HepG2 (cell line): ENCODE data around the gene NEDD4. TPM values are rescaled to one million over a fixed set of nuclear protein-coding genes. Genes with fewer than 3 reads are reported as not detected.

Source experiments
- CENPT ChIP-seq: sonication (generic); formaldehyde crosslinking; IDR thresholded peaks from 2 replicates; pipeline ENCODE4 v1.8.0; 2022; ENCODE audit warnings: low read depth, mild to moderate bottlenecking, moderate library complexity, missing genetic modification reagents
- GABPA ChIP-seq, 2 experiments: IDR thresholded peaks; 2 replicates each; pipeline ENCODE4 v1.6.1; 2011 to 2016; ENCODE audit warnings: low read depth in 2 of 2, low read length in 1 of 2, missing biosample characterization in 1 of 2, missing genetic modification characterization in 1 of 2
- IRX3 ChIP-seq: sonication (generic); formaldehyde crosslinking; IDR thresholded peaks from 2 replicates; pipeline ENCODE4 v1.8.1; 2023; ENCODE audit warnings: mild to moderate bottlenecking, low read depth, missing genetic modification reagents, borderline replicate concordance
- RELA ChIP-seq: sonication (generic); formaldehyde crosslinking; IDR thresholded peaks from 2 replicates; pipeline ENCODE4 v1.4.0; 2020; ENCODE audit warnings: missing genetic modification reagents
- SOX13 ChIP-seq, 3 experiments: fragments of 450-650 bp in 1 of 3; sonication (generic) in 1 of 3; formaldehyde crosslinking in 1 of 3; IDR thresholded peaks in 2 of 3; conservative IDR thresholded peaks in 1 of 3; 2 replicates each; pipeline versions ENCODE4 v1.5.0 to v1.6.1; 2016 to 2020; ENCODE audit warnings: antibody characterized with exemption in 1 of 3, mild to moderate bottlenecking in 1 of 3, missing compliant biosample characterization in 1 of 3, missing genetic modification reagents in 1 of 3, moderate library complexity in 1 of 3
- ZNF264 ChIP-seq: sonication (generic); formaldehyde crosslinking; IDR thresholded peaks from 2 replicates; pipeline ENCODE4 v1.4.0; 2020; ENCODE audit warnings: missing genetic modification reagents
- ZNF30 ChIP-seq: sonication (generic); formaldehyde crosslinking; IDR thresholded peaks from 2 replicates; pipeline ENCODE4 v1.5.0; 2020; ENCODE audit warnings: mild to moderate bottlenecking, missing genetic modification reagents
- ZNF446 ChIP-seq: sonication (generic); formaldehyde crosslinking; IDR thresholded peaks from 2 replicates; pipeline ENCODE4 v1.5.0; 2020; ENCODE audit warnings: mild to moderate bottlenecking, missing genetic modification reagents
- ZNF644 ChIP-seq: IDR thresholded peaks from 2 replicates; pipeline ENCODE4 v1.6.1; 2016; ENCODE audit warnings: low read depth
- ZNF660 ChIP-seq: sonication (generic); formaldehyde crosslinking; IDR thresholded peaks from 2 replicates; pipeline ENCODE4 v1.5.1; 2020; ENCODE audit warnings: mild to moderate bottlenecking, low read depth, missing genetic modification reagents, borderline replicate concordance
- ZNF766 ChIP-seq: sonication (generic); formaldehyde crosslinking; IDR thresholded peaks from 2 replicates; pipeline ENCODE4 v1.5.0; 2020; ENCODE audit warnings: missing genetic modification reagents, borderline replicate concordance
- ZNF782 ChIP-seq: sonication (generic); formaldehyde crosslinking; IDR thresholded peaks from 2 replicates; pipeline ENCODE4 v1.4.0; 2020; ENCODE audit warnings: missing genetic modification reagents, mild to moderate bottlenecking, borderline replicate concordance
- polyA plus RNA-seq, 8 experiments: library from polyadenylated mRNA; depleted of rRNA in 3 of 8; stranded (reverse) in 7 of 8; unstranded in 1 of 8; fragments of >200 nt; fragmentation: Illumina TruSeq in 4 of 8; extraction: Trizol in 4 of 8; gene quantifications; 2 replicates each; pipeline versions ENCODE4 v1.2.1 to v1.2.3, GENCODE V29; 2011 to 2016; ENCODE audit warnings: low read depth in 4 of 8, missing spikeins in 1 of 8, mixed read lengths in 1 of 8; ENCODE audit not compliant: insufficient read depth in 1 of 8
- total RNA-seq, 5 experiments: library from RNA; depleted of rRNA; stranded (reverse); fragments of >200 nt; fragmentation: Illumina TruSeq; extraction: Trizol; gene quantifications; 2 replicates each; pipeline ENCODE4 v1.2.3, GENCODE V29; 2016; ENCODE audit warnings: low read depth in 1 of 5
- TF ChIP-seq, protein P1 (sequence below): sonication (generic); formaldehyde crosslinking; IDR thresholded peaks from 2 replicates; pipeline ENCODE4 v1.9.0; 2021; ENCODE audit warnings: missing genetic modification reagents, mild to moderate bottlenecking, borderline replicate concordance
- TF ChIP-seq, protein P2 (sequence below): sonication (generic); formaldehyde crosslinking; IDR thresholded peaks from 2 replicates; pipeline ENCODE4 v1.8.1; 2022; ENCODE audit warnings: mild to moderate bottlenecking, missing genetic modification reagents
- TF ChIP-seq, protein P3 (sequence below): sonication (generic); formaldehyde crosslinking; IDR thresholded peaks from 2 replicates; pipeline ENCODE4 v1.4.0; 2020; ENCODE audit warnings: low read depth, missing genetic modification reagents
- TF ChIP-seq, protein P4 (sequence below): sonication (generic); formaldehyde crosslinking; IDR thresholded peaks from 2 replicates; pipeline ENCODE4 v1.4.0; 2020; ENCODE audit warnings: mild to moderate bottlenecking, low read depth, missing genetic modification reagents
- TF ChIP-seq, protein P5 (sequence below): sonication (generic); formaldehyde crosslinking; conservative IDR thresholded peaks from 2 replicates; pipeline ENCODE4 v1.8.1; 2023; ENCODE audit warnings: missing genetic modification reagents

The NEDD4 gene
- total and polyA plus RNA-seq, 2 of the 13 experiments (the other 11 are each of a cell fraction or from before 2014, with no cell fraction given) = 10.4 to 13.0 TPM

DNA sequence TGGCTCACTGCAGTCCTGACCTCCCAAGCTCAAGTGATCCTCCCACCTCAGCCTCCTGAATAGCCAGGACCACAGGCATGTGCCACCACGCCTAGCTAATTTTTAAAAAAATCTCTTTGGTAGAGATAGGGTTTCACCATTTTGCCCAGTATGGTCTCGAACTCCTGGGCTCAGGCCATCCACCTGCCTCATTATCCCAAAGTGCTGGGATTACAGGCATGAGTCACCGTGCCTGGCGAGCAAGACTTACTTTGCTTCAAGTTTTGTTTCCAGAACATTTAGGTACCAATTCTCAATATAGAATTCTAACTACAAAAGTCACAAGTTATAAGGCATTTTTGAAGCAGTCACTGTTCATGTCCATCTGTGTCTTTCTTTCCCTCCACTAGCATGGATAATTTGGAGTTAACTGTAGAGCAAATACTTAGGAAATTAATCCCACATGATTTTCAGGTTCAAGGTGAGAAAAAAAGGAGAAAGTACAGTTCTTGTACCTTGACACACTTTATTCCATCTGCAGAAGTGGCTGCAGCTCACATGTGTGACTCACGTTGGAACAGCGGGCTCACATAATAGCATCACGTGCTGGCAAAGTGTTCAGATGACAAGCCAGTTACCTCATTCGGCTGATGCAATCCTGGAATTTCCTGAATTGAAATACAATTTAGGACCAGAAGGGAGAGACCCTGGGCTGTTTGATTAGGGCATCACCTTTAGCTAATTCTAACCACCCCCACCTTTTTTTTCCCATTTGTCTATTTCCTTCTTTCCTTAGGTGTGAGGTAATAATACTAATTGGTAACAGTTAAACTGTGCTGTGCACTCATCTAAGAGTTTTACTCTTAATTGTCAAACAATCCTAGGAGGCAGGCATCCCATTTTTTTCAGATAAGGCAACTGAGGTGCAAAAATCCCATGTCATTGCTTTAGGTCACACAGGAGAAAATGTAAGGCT is 46.9 kb upstream of the NEDD4 start (continued):
- TF ChIP-seq, protein P1, sequence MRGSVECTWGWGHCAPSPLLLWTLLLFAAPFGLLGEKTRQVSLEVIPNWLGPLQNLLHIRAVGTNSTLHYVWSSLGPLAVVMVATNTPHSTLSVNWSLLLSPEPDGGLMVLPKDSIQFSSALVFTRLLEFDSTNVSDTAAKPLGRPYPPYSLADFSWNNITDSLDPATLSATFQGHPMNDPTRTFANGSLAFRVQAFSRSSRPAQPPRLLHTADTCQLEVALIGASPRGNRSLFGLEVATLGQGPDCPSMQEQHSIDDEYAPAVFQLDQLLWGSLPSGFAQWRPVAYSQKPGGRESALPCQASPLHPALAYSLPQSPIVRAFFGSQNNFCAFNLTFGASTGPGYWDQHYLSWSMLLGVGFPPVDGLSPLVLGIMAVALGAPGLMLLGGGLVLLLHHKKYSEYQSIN (CRISPR knock-in tag) = no peak
- TF ChIP-seq RELA (CRISPR knock-in tag) (peak; percentile 99), CENPT (no peak), ZNF446 (CRISPR knock-in tag) (no peak), SOX13 (IDR thresholded peaks at IDR 0.05) (peak; percentile 60), SOX13 (CRISPR knock-in tag; conservative IDR thresholded peaks at IDR 0.05 in 1 of 2, IDR thresholded peaks at IDR 0.05 in 1 of 2) (peak in 1 of 2 experiments; percentile 93; a peak in 2 of 4 replicates), ZNF766 (CRISPR knock-in tag) (no peak), ZNF644 (CRISPR knock-in tag) (peak; percentile 71; the same call in 1 of the 2 replicates), GABPA (IDR thresholded peaks at IDR 0.05; ENCODE audit: low read depth, low read length) (no peak), GABPA (CRISPR knock-in tag; IDR thresholded peaks at IDR 0.05; ENCODE audit: low read depth) (0 out of 2 replicates have a peak, but pooled peaks have one; percentile 16), IRX3 (CRISPR knock-in tag) (no peak), ZNF264 (CRISPR knock-in tag) (no peak), ZNF660 (CRISPR knock-in tag) (no peak), ZNF30 (CRISPR knock-in tag) (no peak), ZNF782 (CRISPR knock-in tag) (peak; percentile 75; the same call in 1 of the 2 replicates)
- TF ChIP-seq, protein P2, sequence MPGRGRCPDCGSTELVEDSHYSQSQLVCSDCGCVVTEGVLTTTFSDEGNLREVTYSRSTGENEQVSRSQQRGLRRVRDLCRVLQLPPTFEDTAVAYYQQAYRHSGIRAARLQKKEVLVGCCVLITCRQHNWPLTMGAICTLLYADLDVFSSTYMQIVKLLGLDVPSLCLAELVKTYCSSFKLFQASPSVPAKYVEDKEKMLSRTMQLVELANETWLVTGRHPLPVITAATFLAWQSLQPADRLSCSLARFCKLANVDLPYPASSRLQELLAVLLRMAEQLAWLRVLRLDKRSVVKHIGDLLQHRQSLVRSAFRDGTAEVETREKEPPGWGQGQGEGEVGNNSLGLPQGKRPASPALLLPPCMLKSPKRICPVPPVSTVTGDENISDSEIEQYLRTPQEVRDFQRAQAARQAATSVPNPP (CRISPR knock-in tag) = no peak
- TF ChIP-seq, protein P3, sequence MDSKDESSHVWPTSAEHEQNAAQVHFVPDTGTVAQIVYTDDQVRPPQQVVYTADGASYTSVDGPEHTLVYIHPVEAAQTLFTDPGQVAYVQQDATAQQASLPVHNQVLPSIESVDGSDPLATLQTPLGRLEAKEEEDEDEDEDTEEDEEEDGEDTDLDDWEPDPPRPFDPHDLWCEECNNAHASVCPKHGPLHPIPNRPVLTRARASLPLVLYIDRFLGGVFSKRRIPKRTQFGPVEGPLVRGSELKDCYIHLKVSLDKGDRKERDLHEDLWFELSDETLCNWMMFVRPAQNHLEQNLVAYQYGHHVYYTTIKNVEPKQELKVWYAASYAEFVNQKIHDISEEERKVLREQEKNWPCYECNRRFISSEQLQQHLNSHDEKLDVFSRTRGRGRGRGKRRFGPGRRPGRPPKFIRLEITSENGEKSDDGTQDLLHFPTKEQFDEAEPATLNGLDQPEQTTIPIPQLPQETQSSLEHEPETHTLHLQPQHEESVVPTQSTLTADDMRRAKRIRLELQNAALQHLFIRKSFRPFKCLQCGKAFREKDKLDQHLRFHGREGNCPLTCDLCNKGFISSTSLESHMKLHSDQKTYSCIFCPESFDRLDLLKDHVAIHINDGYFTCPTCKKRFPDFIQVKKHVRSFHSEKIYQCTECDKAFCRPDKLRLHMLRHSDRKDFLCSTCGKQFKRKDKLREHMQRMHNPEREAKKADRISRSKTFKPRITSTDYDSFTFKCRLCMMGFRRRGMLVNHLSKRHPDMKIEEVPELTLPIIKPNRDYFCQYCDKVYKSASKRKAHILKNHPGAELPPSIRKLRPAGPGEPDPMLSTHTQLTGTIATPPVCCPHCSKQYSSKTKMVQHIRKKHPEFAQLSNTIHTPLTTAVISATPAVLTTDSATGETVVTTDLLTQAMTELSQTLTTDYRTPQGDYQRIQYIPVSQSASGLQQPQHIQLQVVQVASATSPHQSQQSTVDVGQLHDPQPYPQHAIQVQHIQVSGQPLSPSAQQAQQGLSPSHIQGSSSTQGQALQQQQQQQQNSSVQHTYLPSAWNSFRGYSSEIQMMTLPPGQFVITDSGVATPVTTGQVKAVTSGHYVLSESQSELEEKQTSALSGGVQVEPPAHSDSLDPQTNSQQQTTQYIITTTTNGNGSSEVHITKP = no peak
- TF ChIP-seq, protein P4, sequence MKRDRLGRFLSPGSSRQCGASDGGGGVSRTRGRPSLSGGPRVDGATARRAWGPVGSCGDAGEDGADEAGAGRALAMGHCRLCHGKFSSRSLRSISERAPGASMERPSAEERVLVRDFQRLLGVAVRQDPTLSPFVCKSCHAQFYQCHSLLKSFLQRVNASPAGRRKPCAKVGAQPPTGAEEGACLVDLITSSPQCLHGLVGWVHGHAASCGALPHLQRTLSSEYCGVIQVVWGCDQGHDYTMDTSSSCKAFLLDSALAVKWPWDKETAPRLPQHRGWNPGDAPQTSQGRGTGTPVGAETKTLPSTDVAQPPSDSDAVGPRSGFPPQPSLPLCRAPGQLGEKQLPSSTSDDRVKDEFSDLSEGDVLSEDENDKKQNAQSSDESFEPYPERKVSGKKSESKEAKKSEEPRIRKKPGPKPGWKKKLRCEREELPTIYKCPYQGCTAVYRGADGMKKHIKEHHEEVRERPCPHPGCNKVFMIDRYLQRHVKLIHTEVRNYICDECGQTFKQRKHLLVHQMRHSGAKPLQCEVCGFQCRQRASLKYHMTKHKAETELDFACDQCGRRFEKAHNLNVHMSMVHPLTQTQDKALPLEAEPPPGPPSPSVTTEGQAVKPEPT (CRISPR knock-in tag) = no peak
- TF ChIP-seq, protein P5, sequence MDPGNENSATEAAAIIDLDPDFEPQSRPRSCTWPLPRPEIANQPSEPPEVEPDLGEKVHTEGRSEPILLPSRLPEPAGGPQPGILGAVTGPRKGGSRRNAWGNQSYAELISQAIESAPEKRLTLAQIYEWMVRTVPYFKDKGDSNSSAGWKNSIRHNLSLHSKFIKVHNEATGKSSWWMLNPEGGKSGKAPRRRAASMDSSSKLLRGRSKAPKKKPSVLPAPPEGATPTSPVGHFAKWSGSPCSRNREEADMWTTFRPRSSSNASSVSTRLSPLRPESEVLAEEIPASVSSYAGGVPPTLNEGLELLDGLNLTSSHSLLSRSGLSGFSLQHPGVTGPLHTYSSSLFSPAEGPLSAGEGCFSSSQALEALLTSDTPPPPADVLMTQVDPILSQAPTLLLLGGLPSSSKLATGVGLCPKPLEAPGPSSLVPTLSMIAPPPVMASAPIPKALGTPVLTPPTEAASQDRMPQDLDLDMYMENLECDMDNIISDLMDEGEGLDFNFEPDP (CRISPR knock-in tag) = no peak
